ENCODE data around the gene APOD.
A peak's percentile ranks its signal among the peaks of the same experiment; 100 is the strongest.
"Not testable (repeated sequence)": the region's sequence is repeated elsewhere in the genome, so short reads cannot be mapped to it uniquely, and the experiment has no call there.

Gene APOD

GRCh38 chr3:195590381-195590780 lies 6.6 kb upstream of the APOD start:
- DNase-seq (ENCODE audit: low spot score): not testable (repeated sequence)

GRCh38 chr3:195589796-195590195 lies 6.1 kb upstream of the APOD start:
- DNase-seq (ENCODE audit: low spot score); FAIRE-seq: not testable (repeated sequence)

More at GRCh38 chr3:195590381-195590780, 6.6 kb upstream of the APOD start:
- not testable (repeated sequence) for FAIRE-seq

- DNase-seq (ENCODE audit: low spot score): no peak
- no peak for FAIRE-seq
Measured at GRCh38 chr3:195587824-195588223, 4.1 kb upstream of the APOD start.

GRCh38 chr3:195587406-195587805 lies 3.7 kb upstream of the APOD start:
- DNase-seq (ENCODE audit: low spot score) (no peak), FAIRE-seq (no peak)

GRCh38 chr3:195584543-195584870 lies 767 bp upstream of the APOD start:
- FAIRE-seq: no peak
- DNase-seq (ENCODE audit: low spot score): no peak

GRCh38 chr3:195582947-195583346 lies 793 bp downstream of the APOD start:
- FAIRE-seq (no peak), DNase-seq (ENCODE audit: low spot score) (no peak)

GRCh38 chr3:195580744-195581443 lies 2.8 kb downstream of the APOD start:
- no peak for FAIRE-seq
- DNase-seq (ENCODE audit: low spot score): no peak

GRCh38 chr3:195579281-195579680 lies 4.5 kb downstream of the APOD start:
- DNase-seq (ENCODE audit: low spot score) (no peak), FAIRE-seq (no peak)

GRCh38 chr3:195578565-195578964 lies 5.2 kb downstream of the APOD start:
- no peak for FAIRE-seq

GRCh38 chr3:195577645-195578177 lies 6.0 kb downstream of the APOD start:
- FAIRE-seq: no peak
- no peak for DNase-seq (ENCODE audit: low spot score)

More at GRCh38 chr3:195578565-195578964, 5.2 kb downstream of the APOD start:
- no peak for DNase-seq (ENCODE audit: low spot score)

GRCh38 chr3:195574497-195575304 lies 9.0 kb downstream of the APOD start:
- FAIRE-seq (no peak), DNase-seq (ENCODE audit: low spot score) (no peak)

GRCh38 chr3:195573611-195574496 lies 9.9 kb downstream of the APOD start:
- FAIRE-seq: no peak
- DNase-seq (ENCODE audit: low spot score): no peak

- no peak for DNase-seq (ENCODE audit: low spot score)
- FAIRE-seq: no peak
Measured at GRCh38 chr3:195571361-195571760, 12.4 kb downstream of the APOD start.

GRCh38 chr3:195570912-195571311 lies 12.8 kb downstream of the APOD start:
- DNase-seq (ENCODE audit: low spot score): no peak
- FAIRE-seq: no peak

GRCh38 chr3:195570344-195570743 lies 13.4 kb downstream of the APOD start:
- FAIRE-seq (no peak), DNase-seq (ENCODE audit: low spot score) (no peak)

GRCh38 chr3:195568630-195569029 lies 15.1 kb downstream of the APOD start:
- FAIRE-seq: no peak
- no peak for DNase-seq (ENCODE audit: low spot score)

- FAIRE-seq (no peak), DNase-seq (ENCODE audit: low spot score) (peak; percentile 32)
Measured at GRCh38 chr3:195566797-195567196, 16.9 kb downstream of the APOD start.

GRCh38 chr3:195565716-195566115 lies 18.0 kb downstream of the APOD start:
- no peak for FAIRE-seq
- no peak for DNase-seq (ENCODE audit: low spot score)

GRCh38 chr3:195563317-195563716 lies 20.4 kb downstream of the APOD start:
- DNase-seq (ENCODE audit: low spot score) (no peak), FAIRE-seq (no peak)

- no peak for FAIRE-seq
- no peak for DNase-seq (ENCODE audit: low spot score)
Measured at GRCh38 chr3:195559723-195560409, 23.9 kb downstream of the APOD start.

- FAIRE-seq (no peak), DNase-seq (ENCODE audit: low spot score) (no peak)
Measured at GRCh38 chr3:195558602-195559001, 25.1 kb downstream of the APOD start.
